CD4-positive, alpha-beta T cell treated with Interferon gamma for 1 hour (primary cell): ENCODE data around the gene PLXND1.
"Not testable (repeated sequence)": the region's sequence is repeated elsewhere in the genome, so short reads cannot be mapped to it uniquely, and the experiment has no call there.

Experiments
- DNase-seq: peaks from one replicate; pipeline ENCODE4 v3.0.0-alpha.2; 2020

The PLXND1 gene

GRCh38 chr3:129606636-129607390 lies at the start of gene PLXND1:
Gene PLXND1 (minus strand): TSS chr3:129606676. CDS start chr3:129606639, 37 bp downstream.
- DNase-seq = peak; percentile 41

GRCh38 chr3:129655291-129655700 lies 48.8 kb upstream of the PLXND1 start:
- no peak for DNase-seq

- no peak for DNase-seq
These were observed 47.7 kb upstream of the PLXND1 start for GRCh38 chr3:129654131-129654530.

- DNase-seq = no peak
These were observed 46.5 kb upstream of the PLXND1 start for GRCh38 chr3:129653019-129653418.

- DNase-seq = no peak
These were observed 45.1 kb upstream of the PLXND1 start for GRCh38 chr3:129651435-129652202.

GRCh38 chr3:129650256-129650872 lies 43.9 kb upstream of the PLXND1 start:
- DNase-seq = peak; percentile 43

GRCh38 chr3:129648391-129648790 lies 41.9 kb upstream of the PLXND1 start:
- DNase-seq = no peak

GRCh38 chr3:129645286-129645685 lies 38.8 kb upstream of the PLXND1 start:
- no peak for DNase-seq

- no peak for DNase-seq
These were observed 38.4 kb upstream of the PLXND1 start for GRCh38 chr3:129644836-129645235.

- not testable (repeated sequence) for DNase-seq
These were observed 35.2 kb upstream of the PLXND1 start for GRCh38 chr3:129641567-129642260.

GRCh38 chr3:129640985-129641384 lies 34.5 kb upstream of the PLXND1 start:
- DNase-seq = not testable (repeated sequence)

GRCh38 chr3:129638481-129638880 lies 32.0 kb upstream of the PLXND1 start:
- no peak for DNase-seq

GRCh38 chr3:129636082-129636481 lies 29.6 kb upstream of the PLXND1 start:
- DNase-seq = no peak

- DNase-seq = no peak
These were observed 29.2 kb upstream of the PLXND1 start for GRCh38 chr3:129635656-129636055.

- no peak for DNase-seq
These were observed 27.4 kb upstream of the PLXND1 start for GRCh38 chr3:129633751-129634481.

GRCh38 chr3:129632977-129633376 lies 26.5 kb upstream of the PLXND1 start:
- DNase-seq = no peak

GRCh38 chr3:129632556-129632955 lies 26.1 kb upstream of the PLXND1 start:
- no peak for DNase-seq

- no peak for DNase-seq
These were observed 25.6 kb upstream of the PLXND1 start for GRCh38 chr3:129632056-129632455.

GRCh38 chr3:129629011-129629410 lies 22.5 kb upstream of the PLXND1 start:
- no peak for DNase-seq

- no peak for DNase-seq
These were observed 21.7 kb upstream of the PLXND1 start for GRCh38 chr3:129628169-129628522.

- DNase-seq = peak; percentile 62
These were observed 21.1 kb upstream of the PLXND1 start for GRCh38 chr3:129627350-129628168.
